Measurements from ENCODE around the gene ARHGAP26. TPM values are rescaled to one million over a fixed set of nuclear protein-coding genes. Genes with fewer than 3 reads are reported as not detected.
A peak's percentile ranks its signal among the peaks of the same experiment; 100 is the strongest.

Gene ARHGAP26
- total RNA-seq, 1 experiment from 2014 or later, result 34.5 TPM

DNA sequence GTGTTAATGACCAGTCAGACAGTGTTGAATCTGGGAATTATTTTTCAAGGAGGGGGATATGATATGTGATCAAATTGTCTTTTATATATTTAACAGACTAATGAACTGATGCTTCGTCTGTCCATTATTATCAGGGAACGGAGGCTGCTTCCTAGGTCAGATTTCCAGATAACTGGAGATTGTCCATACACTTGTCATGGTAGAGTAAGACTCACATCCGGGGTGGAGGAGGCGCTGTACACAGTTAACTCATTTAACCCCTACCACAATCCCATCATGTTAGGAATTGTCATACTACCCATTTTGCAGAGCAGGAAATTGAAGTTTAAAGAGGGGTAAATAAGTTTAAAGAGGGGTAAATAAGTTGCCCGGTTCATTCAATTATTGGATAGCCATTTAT is 55.9 kb downstream of the ARHGAP26 start:
- POLR2A ChIA-PET, result no interaction called here
- no peak for ATAC-seq
- peak overlapping the region; percentile 84 for H3K4me2 ChIP-seq (ENCODE audit: low read length)

More for the DNA sequence above, 55.9 kb downstream of the ARHGAP26 start:
- RAD21 ChIA-PET (ENCODE audit: low non-redundant PET in 1 of 2, low total read pairs in 2 of 2, uncharacterized antibody in 2 of 2, unreplicated experiment in 2 of 2), result no interaction called here
- H3K27ac ChIP-seq (ENCODE audit: low read depth, low read length), result peak overlapping the region; percentile 90
- intact Hi-C loops (cut with micrococcal nuclease), result loop anchor here (2.0 kb wide), 1 partner anchor 55 kb away; the partner anchor contains the start of gene ARHGAP26
- no peaks in the 10 kb centered on the region for H3K36me3 ChIP-seq (ENCODE audit: control insufficient read depth in 1 of 2, insufficient read depth in 2 of 2, low read length in 2 of 2)
- CTCF ChIA-PET, result interaction anchor here (0.5 to 1.9 kb wide), 2 partner anchors 19 to 44 kb away, joined by 3 to 5 read pairs; no protein-coding TSS in a partner anchor
- H3K9me2 ChIP-seq (ENCODE audit: insufficient read depth), result no peaks in the 10 kb centered on the region
- no peaks in the 10 kb centered on the region for H3K9me3 ChIP-seq (ENCODE audit: control insufficient read depth in 1 of 2, insufficient read depth in 1 of 2, low read depth in 1 of 2, low read length in 2 of 2)
- H3K27me3 ChIP-seq (ENCODE audit: insufficient read depth, low read length), result no peaks in the 10 kb centered on the region
- peak overlapping the region; percentile 52 for H3K9ac ChIP-seq (ENCODE audit: low read length)
- peaks cover 92 to 100% of the 10 kb centered on the region in 2 experiments for H3K4me1 ChIP-seq (ENCODE audit: control insufficient read depth in 1 of 2, insufficient read depth in 2 of 2, low read length in 2 of 2)
- DNase-seq (ENCODE audit: low read depth, low spot score), result no peak
- TF ChIP-seq, protein P1, sequence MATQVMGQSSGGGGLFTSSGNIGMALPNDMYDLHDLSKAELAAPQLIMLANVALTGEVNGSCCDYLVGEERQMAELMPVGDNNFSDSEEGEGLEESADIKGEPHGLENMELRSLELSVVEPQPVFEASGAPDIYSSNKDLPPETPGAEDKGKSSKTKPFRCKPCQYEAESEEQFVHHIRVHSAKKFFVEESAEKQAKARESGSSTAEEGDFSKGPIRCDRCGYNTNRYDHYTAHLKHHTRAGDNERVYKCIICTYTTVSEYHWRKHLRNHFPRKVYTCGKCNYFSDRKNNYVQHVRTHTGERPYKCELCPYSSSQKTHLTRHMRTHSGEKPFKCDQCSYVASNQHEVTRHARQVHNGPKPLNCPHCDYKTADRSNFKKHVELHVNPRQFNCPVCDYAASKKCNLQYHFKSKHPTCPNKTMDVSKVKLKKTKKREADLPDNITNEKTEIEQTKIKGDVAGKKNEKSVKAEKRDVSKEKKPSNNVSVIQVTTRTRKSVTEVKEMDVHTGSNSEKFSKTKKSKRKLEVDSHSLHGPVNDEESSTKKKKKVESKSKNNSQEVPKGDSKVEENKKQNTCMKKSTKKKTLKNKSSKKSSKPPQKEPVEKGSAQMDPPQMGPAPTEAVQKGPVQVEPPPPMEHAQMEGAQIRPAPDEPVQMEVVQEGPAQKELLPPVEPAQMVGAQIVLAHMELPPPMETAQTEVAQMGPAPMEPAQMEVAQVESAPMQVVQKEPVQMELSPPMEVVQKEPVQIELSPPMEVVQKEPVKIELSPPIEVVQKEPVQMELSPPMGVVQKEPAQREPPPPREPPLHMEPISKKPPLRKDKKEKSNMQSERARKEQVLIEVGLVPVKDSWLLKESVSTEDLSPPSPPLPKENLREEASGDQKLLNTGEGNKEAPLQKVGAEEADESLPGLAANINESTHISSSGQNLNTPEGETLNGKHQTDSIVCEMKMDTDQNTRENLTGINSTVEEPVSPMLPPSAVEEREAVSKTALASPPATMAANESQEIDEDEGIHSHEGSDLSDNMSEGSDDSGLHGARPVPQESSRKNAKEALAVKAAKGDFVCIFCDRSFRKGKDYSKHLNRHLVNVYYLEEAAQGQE (IDR thresholded peaks at IDR 0.05; ENCODE audit: low read depth), result no peak
- TF ChIP-seq, protein P2, sequence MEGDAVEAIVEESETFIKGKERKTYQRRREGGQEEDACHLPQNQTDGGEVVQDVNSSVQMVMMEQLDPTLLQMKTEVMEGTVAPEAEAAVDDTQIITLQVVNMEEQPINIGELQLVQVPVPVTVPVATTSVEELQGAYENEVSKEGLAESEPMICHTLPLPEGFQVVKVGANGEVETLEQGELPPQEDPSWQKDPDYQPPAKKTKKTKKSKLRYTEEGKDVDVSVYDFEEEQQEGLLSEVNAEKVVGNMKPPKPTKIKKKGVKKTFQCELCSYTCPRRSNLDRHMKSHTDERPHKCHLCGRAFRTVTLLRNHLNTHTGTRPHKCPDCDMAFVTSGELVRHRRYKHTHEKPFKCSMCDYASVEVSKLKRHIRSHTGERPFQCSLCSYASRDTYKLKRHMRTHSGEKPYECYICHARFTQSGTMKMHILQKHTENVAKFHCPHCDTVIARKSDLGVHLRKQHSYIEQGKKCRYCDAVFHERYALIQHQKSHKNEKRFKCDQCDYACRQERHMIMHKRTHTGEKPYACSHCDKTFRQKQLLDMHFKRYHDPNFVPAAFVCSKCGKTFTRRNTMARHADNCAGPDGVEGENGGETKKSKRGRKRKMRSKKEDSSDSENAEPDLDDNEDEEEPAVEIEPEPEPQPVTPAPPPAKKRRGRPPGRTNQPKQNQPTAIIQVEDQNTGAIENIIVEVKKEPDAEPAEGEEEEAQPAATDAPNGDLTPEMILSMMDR (IDR thresholded peaks at IDR 0.05 in 2 of 3, conservative IDR thresholded peaks at IDR 0.05 in 1 of 3; ENCODE audit: borderline replicate concordance in 1 of 3, insufficient read depth in 1 of 3, low read depth in 2 of 3, low read length in 2 of 3), result peak in 1 of 3 experiments; percentile 24; a peak in 1 of 6 replicates
- H2AFZ ChIP-seq (ENCODE audit: low read depth, low read length, poor library complexity, severe bottlenecking), result no peak overlapping the region
- peaks cover 36% of the 10 kb centered on the region for H3K79me2 ChIP-seq (ENCODE audit: insufficient read depth, low read length)
- no TSS peak for BruUV-seq (replicated peaks)
- H4K20me1 ChIP-seq (ENCODE audit: insufficient read depth), result no peaks in the 10 kb centered on the region
- H3K4me3 ChIP-seq (replicated peaks in 1 of 2; ENCODE audit: low read depth in 1 of 2, low read length in 2 of 2), result peak overlapping the region; percentile 10 to 51
